ENCODE measurements around the gene DNAJB1. TPM values are rescaled to one million over a fixed set of nuclear protein-coding genes. Genes with fewer than 3 reads are reported as not detected.

The DNAJB1 gene
- total and polyA plus RNA-seq, 10 of the 15 experiments (the other 5 are each of a cell fraction or from before 2014, with no cell fraction given), result 4.8 to 65.8 (median 34.9) TPM

DNA sequence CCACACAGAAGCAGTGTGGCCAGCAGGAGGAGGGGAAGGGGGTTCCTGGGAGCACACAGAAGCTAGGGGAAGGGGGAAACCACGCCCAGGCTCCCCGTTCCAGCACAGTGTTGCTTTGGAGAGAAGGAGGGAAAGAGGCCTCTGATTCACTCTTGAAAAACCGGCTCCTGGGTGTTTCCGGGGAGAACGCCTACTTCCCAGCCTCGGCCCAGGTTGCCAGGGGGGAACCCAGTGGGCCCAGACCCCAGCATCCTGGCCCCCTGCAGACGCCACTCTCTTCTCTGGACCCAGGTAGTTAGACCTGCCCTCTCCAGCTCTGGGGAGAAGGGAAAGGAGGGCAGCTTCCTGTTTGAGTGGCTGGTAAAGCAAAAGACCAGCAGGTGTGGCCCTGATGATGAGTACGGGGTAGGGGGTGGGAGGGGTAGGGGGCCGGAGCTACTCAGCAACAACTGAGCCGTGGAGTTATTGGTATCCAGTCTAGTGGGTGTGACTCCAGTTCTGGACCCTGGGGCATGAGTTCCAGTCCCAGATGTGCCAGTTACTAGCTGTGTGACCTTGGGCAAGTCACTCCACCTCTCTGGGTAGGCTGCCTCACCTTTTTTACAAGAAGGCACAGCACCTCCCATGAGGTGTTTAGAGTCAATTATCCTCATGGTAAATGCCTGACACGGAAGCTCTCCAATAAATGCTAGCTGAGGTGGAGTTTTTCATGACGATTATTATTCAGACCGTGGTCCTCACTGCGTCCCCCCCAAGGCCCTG is 23.1 kb downstream of the DNAJB1 start (continued):
- no peak for TF ChIP-seq RAD21 (IDR thresholded peaks at IDR 0.05; ENCODE audit: insufficient read depth, low read depth, low read length)
- TF ChIP-seq STAT1 (conservative IDR thresholded peaks at IDR 0.05), result no peak
- no peak for TF ChIP-seq ZNF274 (IDR thresholded peaks at IDR 0.05; ENCODE audit: insufficient read depth, insufficient read length)

GRCh38 chr19:14494411-14494810 is 23.8 kb downstream of the DNAJB1 start:
- no peak for DNase-seq (ENCODE audit: low read depth, low spot score)
- ChIA-PET RAD21 (ENCODE audit: unreplicated experiment) (interaction anchor here (0.6 kb wide), 1 partner anchor 622 kb away, joined by 3 read pairs; no protein-coding TSS in a partner anchor), POLR2A (no interaction called here), CTCF (interaction anchor here (2.1 kb wide), 1 partner anchor 8 kb away, joined by 10 read pairs; no protein-coding TSS in a partner anchor), SMC1A (ENCODE audit: uncharacterized antibody, unreplicated experiment) (no interaction called here)
- intact Hi-C loops (cut with micrococcal nuclease; ENCODE audit: unreplicated experiment), result no loop called here
- H3K4me1 ChIP-seq (ENCODE audit: control insufficient read depth, insufficient read depth, low read length), result peaks cover 2% of the 10 kb centered on the region; the same call in 1 of the 2 replicates
- no peaks in the 10 kb centered on the region for H4K20me1 ChIP-seq (ENCODE audit: control insufficient read depth, insufficient read depth)
- no peak for FAIRE-seq
- BruUV-seq (replicated peaks), result TSS peak; percentile 60
- H3K9ac ChIP-seq (ENCODE audit: control insufficient read depth, insufficient read depth, low read length), result no peak overlapping the region
- H3K27ac ChIP-seq (ENCODE audit: control insufficient read depth, insufficient read depth), result no peak overlapping the region
- no peaks in the 10 kb centered on the region for H3K79me2 ChIP-seq (ENCODE audit: control insufficient read depth, insufficient read depth, low read length)
- H3K4me3 ChIP-seq, result no peak overlapping the region
- no peaks in the 10 kb centered on the region for H3K36me3 ChIP-seq (ENCODE audit: control insufficient read depth in 2 of 2, insufficient read depth in 2 of 2, low read length in 1 of 2)
- 75% methylated on average over 4 of the region's 4 CpGs for WGBS (ENCODE audit: insufficient coverage, insufficient replicate concordance, low lambda C conversion rate, missing lambda C conversion rate)
- H3K27me3 ChIP-seq (replicated peaks in 1 of 2; ENCODE audit: control insufficient read depth in 2 of 2, insufficient read depth in 2 of 2, low read length in 1 of 2), result no peaks in the 10 kb centered on the region
- no peak for TF ChIP-seq HDAC2 (IDR thresholded peaks at IDR 0.05)
- TF ChIP-seq, protein P1, sequence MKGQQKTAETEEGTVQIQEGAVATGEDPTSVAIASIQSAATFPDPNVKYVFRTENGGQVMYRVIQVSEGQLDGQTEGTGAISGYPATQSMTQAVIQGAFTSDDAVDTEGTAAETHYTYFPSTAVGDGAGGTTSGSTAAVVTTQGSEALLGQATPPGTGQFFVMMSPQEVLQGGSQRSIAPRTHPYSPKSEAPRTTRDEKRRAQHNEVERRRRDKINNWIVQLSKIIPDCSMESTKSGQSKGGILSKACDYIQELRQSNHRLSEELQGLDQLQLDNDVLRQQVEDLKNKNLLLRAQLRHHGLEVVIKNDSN (IDR thresholded peaks at IDR 0.05; ENCODE audit: borderline replicate concordance, extremely low read length, insufficient read depth, low read depth, low read length), result no peak
- no peak overlapping the region for H2AFZ ChIP-seq (ENCODE audit: control insufficient read depth, low read depth, low read length)
- H3K4me2 ChIP-seq (ENCODE audit: control insufficient read depth, insufficient read depth), result no peak overlapping the region
- no peaks in the 10 kb centered on the region for H3K9me3 ChIP-seq (replicated peaks; ENCODE audit: control insufficient read depth, insufficient read depth, low read length)
- ATAC-seq, result no peak
- in situ Hi-C loops (cut with MboI), result no loop called here
